ENCODE results near the gene HNRNPR.

DNA sequence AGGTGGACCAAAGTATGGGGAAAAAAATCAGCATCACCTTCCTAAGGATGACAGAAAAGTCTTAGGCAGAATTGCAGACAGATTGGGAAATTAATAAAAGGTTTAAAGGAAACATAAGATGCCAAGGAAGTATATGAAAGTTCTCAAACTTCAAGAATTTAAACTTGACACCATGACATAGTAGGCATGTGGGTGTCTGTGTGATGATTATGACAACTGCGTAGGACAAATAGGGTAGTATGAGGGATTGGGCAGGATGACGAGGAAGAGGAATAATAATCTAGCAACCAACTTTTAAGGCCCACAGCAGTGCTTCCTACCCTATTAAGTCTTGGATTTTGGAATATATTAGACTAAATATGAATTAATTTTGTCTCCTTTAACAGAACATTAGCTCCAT is 52.4 kb downstream of the HNRNPR start:
- TF ChIP-seq FOXA1 (IDR thresholded peaks at IDR 0.05), result no peak
- no peak for TF ChIP-seq SUZ12 (IDR thresholded peaks at IDR 0.05)
- TF ChIP-seq BHLHE40 (IDR thresholded peaks at IDR 0.05; ENCODE audit: borderline replicate concordance), result no peak
- TF ChIP-seq NFRKB (IDR thresholded peaks at IDR 0.05), result no peak
- TF ChIP-seq FOXM1 (IDR thresholded peaks at IDR 0.05; ENCODE audit: borderline replicate concordance), result no peak
- no peak for TF ChIP-seq TARDBP (IDR thresholded peaks at IDR 0.05)
- no peak for TF ChIP-seq LEF1 (IDR thresholded peaks at IDR 0.05; ENCODE audit: borderline replicate concordance)
- no peak for TF ChIP-seq FOXK2 (IDR thresholded peaks at IDR 0.05)
- TF ChIP-seq ZNF384 (IDR thresholded peaks at IDR 0.05), result no peak

All from HEK293T (cell line).